Gastrocnemius medialis (tissue), 4 donors: Measurements from ENCODE around the gene ERICH6B. TPM values are rescaled to one million over a fixed set of nuclear protein-coding genes. Genes with fewer than 3 reads are reported as not detected.
"Not testable (repeated sequence)": the region's sequence is repeated elsewhere in the genome, so short reads cannot be mapped to it uniquely, and the experiment has no call there.

Experiments
- ATAC-seq, 2 donors: fragments of 150-250 bp; one replicate each; pipeline ENCODE4 v1.9.1; 2016
- DNase-seq, 2 donors: peaks; one replicate each; pipeline ENCODE4 v3.0.0-alpha.2; 2019
- H3K27ac ChIP-seq, 4 donors: fragments of 200-600 bp; sonication (generic); 1 replicate in 1 of 4; 2 replicates in 3 of 4; pipeline ENCODE4 v1.5.1; 2016 to 2018; ENCODE audit warnings: mild to moderate bottlenecking in 2 of 4, moderate library complexity in 1 of 4
- H3K27me3 ChIP-seq, 3 donors: fragments of 200-600 bp; sonication (generic) in 2 of 3; 1 replicate in 1 of 3; 2 replicates in 2 of 3; pipeline versions ENCODE4 v1.5.1 to v1.6.0; 2016 to 2019; ENCODE audit warnings: mild to moderate bottlenecking in 1 of 3, moderate library complexity in 1 of 3
- H3K36me3 ChIP-seq, 2 donors: fragments of 200-600 bp; sonication (generic) in 1 of 2; one replicate each; pipeline ENCODE4 v1.5.1; 2017 to 2018
- H3K4me1 ChIP-seq, 2 donors: fragments of 200-600 bp; sonication (generic) in 1 of 2; one replicate each; pipeline ENCODE4 v1.5.1; 2016 to 2017; ENCODE audit warnings: mild to moderate bottlenecking in 2 of 2
- H3K4me3 ChIP-seq, 4 donors: fragments of 200-600 bp; sonication (generic) in 3 of 4; 1 replicate in 1 of 4; 2 replicates in 3 of 4; pipeline ENCODE4 v1.5.1; 2016 to 2019; ENCODE audit warnings: mild to moderate bottlenecking in 2 of 4
- H3K9me3 ChIP-seq, 3 donors: fragments of 200-600 bp; sonication (generic) in 2 of 3; 1 replicate in 1 of 3; 2 replicates in 2 of 3; pipeline ENCODE4 v1.5.1; 2016 to 2019
- POLR2A ChIP-seq, 2 donors: fragments of 450-650 bp; IDR thresholded peaks; one replicate each; pipeline ENCODE4 v1.6.1; 2017; ENCODE audit warnings: antibody characterized with exemption in 2 of 2, mild to moderate bottlenecking in 2 of 2, moderate library complexity in 2 of 2
- in situ Hi-C, 4 donors: fragments of 200-750 bp; cut with MboI; loops; one replicate each; pipeline versions ENCODE4 v1.15.0 to v1.8.0; 2017; ENCODE audit warnings: low sequenced_read_pairs in 4 of 4
- intact Hi-C: fragments of 100-400 bp; cut with DNase I; formaldehyde crosslinking; loops from one replicate; pipeline ENCODE4 v1.15.1; 2023; ENCODE audit warnings: low total_unique reads
- total RNA-seq, 4 donors: library from RNA; depleted of rRNA; stranded (reverse); fragments of >200 nt; gene quantifications; one replicate each; pipeline versions ENCODE4 v1.1.0 to v1.2.3, GENCODE V29; 2016
- TF ChIP-seq, protein P1 (sequence below), 5 experiments: fragments of 450-650 bp in 3 of 5; fragments of 200-600 bp in 2 of 5; sonication (generic) in 2 of 5; IDR thresholded peaks in 4 of 5; conservative IDR thresholded peaks in 1 of 5; 1 replicate in 4 of 5; 2 replicates in 1 of 5; pipeline ENCODE4 v1.5.1; 2016 to 2019; ENCODE audit warnings: antibody characterized with exemption in 5 of 5, mild to moderate bottlenecking in 3 of 5, moderate library complexity in 3 of 5

ERICH6B gene
- total RNA-seq, result not detected

DNA sequence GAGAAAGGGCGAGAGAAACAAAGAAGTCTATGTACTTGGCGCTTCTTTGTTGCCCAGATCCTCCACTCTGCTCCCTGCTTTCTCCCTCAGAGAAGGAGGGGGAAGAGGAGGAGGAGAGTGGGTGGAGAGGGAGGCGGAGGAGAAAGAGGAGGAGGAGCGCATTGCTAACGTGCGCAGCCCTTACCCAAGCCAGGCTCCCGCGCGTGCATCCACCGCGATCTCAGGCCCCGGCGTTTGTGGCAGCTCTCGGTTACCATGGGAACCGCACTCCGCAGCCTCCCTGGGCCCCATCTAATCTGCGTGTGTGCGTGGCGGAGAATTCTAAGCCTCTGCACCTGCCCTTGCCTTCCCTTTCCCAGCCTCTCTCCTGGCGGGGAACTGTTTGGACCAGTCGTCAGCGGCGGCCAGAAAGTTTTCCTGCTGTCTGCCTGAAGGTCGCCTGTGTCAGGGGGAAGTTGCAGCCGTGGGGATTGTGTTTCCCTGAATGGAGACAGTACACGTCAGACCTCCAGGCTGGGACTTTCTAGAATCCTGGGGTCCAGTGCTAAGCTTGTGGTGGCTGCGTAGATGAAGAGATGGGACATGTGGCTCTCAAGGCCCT lies at the start of gene ERICH6B:
Gene ERICH6B (minus strand): TSS at position 239 of the 601 bp plus-strand sequence. CDS start 18,734 bp downstream, outside the sequence.
- ATAC-seq (no peak), DNase-seq (no peak)
- in situ Hi-C loops, result no loop called here
- Histone ChIP-seq H3K36me3 (no peaks in the 10 kb centered on the region), H3K27ac (no peak within 1 kb of the TSS), H3K9me3 (no peaks in the 10 kb centered on the region), H3K4me3 (peak within 1 kb of the TSS in 2 of 4 donors; percentile 5 to 27), H3K27me3 (peaks cover 0 to 7% (median 0%) of the 10 kb centered on the region in 3 donors), H3K4me1 (no peaks in the 10 kb centered on the region)
- TF ChIP-seq, protein P1, sequence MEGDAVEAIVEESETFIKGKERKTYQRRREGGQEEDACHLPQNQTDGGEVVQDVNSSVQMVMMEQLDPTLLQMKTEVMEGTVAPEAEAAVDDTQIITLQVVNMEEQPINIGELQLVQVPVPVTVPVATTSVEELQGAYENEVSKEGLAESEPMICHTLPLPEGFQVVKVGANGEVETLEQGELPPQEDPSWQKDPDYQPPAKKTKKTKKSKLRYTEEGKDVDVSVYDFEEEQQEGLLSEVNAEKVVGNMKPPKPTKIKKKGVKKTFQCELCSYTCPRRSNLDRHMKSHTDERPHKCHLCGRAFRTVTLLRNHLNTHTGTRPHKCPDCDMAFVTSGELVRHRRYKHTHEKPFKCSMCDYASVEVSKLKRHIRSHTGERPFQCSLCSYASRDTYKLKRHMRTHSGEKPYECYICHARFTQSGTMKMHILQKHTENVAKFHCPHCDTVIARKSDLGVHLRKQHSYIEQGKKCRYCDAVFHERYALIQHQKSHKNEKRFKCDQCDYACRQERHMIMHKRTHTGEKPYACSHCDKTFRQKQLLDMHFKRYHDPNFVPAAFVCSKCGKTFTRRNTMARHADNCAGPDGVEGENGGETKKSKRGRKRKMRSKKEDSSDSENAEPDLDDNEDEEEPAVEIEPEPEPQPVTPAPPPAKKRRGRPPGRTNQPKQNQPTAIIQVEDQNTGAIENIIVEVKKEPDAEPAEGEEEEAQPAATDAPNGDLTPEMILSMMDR (IDR thresholded peaks at IDR 0.05 in 4 of 5, conservative IDR thresholded peaks at IDR 0.05 in 1 of 5), result no peak
- TF ChIP-seq POLR2A (IDR thresholded peaks at IDR 0.05), result no peak
- intact Hi-C loops, result no loop called here

DNA sequence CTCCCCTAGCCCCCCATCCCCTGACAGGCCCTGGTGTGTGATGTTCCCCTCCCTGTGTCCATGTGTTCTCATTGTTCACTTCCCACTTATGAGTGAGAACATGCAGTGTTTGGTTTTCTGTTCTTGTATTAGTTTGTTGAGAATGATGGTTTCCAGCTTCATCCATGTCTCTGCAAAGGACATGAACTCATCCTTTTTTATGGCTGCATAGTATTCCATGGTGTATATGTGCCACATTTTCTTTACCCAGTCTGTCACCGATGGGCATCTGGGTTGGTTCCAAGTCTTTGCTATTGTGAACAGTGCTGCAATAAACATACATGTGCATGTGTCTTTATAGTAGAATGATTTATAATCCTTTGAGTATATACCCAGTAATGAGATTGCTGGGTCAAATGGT lies 47.4 kb upstream of the ERICH6B start:
- in situ Hi-C loops, H3K27me3 ChIP-seq, ATAC-seq, H3K4me3 ChIP-seq, H3K27ac ChIP-seq, H3K36me3 ChIP-seq, intact Hi-C loops, H3K9me3 ChIP-seq, H3K4me1 ChIP-seq, DNase-seq: not testable (repeated sequence)

DNA sequence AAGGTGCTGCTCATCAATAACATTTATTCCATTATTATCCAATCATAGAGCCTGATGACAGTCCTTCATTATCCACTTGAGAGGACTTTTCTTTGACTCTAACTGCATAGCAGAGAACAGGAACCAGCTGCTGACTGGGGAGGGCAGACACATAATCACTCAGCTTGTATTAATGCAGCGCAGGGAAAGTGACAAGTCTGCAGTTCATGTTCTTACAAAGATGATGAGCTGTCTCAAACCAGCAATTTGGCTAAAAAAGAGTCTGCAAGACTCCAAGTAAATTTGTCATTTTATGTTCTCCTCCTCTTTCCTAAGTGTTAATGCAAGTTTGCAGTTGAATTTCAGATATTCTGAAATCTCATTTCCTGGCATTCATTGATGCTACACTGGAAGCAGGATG lies 46.6 kb upstream of the ERICH6B start:
- no peaks in the 10 kb centered on the region for H3K36me3 ChIP-seq

DNA sequence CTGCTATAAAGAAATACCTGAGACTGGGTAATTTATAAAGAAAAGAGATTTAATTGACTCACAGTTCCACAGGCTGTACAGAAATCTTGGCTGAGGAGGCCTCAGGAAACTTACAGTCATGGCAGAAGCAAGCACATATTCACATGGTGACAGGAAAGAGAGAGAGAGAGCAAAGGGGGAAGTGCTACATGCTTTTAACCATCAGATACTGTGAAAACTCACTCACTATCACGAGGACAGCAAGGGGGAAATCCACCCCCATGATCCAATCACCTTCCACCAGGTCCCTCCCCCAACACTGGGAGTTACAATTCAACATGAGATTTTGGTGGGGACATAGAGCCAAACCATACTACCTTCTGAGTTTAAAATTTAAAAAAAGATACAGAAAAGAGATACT lies 44.9 kb upstream of the ERICH6B start:
- intact Hi-C loops, result not testable (repeated sequence)

More for the DNA sequence above, 46.6 kb upstream of the ERICH6B start:
- no peak overlapping the region for H3K4me3 ChIP-seq
- no peak for DNase-seq
- TF ChIP-seq POLR2A (IDR thresholded peaks at IDR 0.05), result no peak
- TF ChIP-seq, protein P1 (IDR thresholded peaks at IDR 0.05 in 4 of 5, conservative IDR thresholded peaks at IDR 0.05 in 1 of 5), result no peak
- H3K27ac ChIP-seq, result no peak overlapping the region
- no peaks in the 10 kb centered on the region for H3K4me1 ChIP-seq
- no peak for ATAC-seq
- intact Hi-C loops, result no loop called here
- no peaks in the 10 kb centered on the region for H3K9me3 ChIP-seq
- in situ Hi-C loops, result no loop called here
- H3K27me3 ChIP-seq, result no peaks in the 10 kb centered on the region

DNA sequence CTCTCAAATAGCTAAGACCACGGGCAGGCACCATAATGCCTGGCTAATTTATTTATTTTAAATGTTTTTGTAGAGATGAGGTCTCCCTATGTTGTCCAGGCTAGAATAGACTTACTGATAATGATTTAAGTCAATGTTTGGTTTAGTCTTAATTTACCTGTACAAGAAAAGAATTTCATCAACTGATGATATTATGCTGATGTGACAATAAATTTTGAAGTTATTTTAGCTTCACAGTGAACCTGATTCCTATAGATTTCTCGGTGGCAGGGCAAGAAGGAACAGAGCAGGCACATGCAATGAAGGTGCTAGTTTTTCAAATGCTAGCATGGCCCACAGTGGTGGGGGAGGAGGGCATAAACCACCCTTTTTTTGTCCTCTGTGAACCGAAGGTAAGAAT lies 44.0 kb upstream of the ERICH6B start:
- no peaks in the 10 kb centered on the region for H3K36me3 ChIP-seq
- no peaks in the 10 kb centered on the region for H3K27me3 ChIP-seq
- H3K4me3 ChIP-seq, result no peak overlapping the region
- DNase-seq, result no peak
- in situ Hi-C loops (no loop called here), intact Hi-C loops (no loop called here)
- ATAC-seq, result no peak
- TF ChIP-seq, protein P1 (IDR thresholded peaks at IDR 0.05 in 4 of 5, conservative IDR thresholded peaks at IDR 0.05 in 1 of 5), result no peak
- no peak for TF ChIP-seq POLR2A (IDR thresholded peaks at IDR 0.05)
- no peak overlapping the region for H3K27ac ChIP-seq
- H3K4me1 ChIP-seq, result no peaks in the 10 kb centered on the region
- H3K9me3 ChIP-seq, result no peaks in the 10 kb centered on the region

More for the DNA sequence above, 44.9 kb upstream of the ERICH6B start:
- H3K36me3 ChIP-seq, ATAC-seq, in situ Hi-C loops, DNase-seq, H3K4me3 ChIP-seq, H3K4me1 ChIP-seq, H3K27ac ChIP-seq, H3K9me3 ChIP-seq, H3K27me3 ChIP-seq: not testable (repeated sequence)
